Tibial nerve (tissue), 4 donors: ENCODE results near the gene RUNX1.

Experiments
- EP300 ChIP-seq, 2 donors: sonication (generic); formaldehyde crosslinking; IDR thresholded peaks; one replicate each; pipeline ENCODE4 v1.6.1; 2017; ENCODE audit warnings: antibody characterized with exemption in 2 of 2, mild to moderate bottlenecking in 1 of 2
- POLR2A ChIP-seq, 2 donors: fragments of 450-650 bp; IDR thresholded peaks; one replicate each; pipeline ENCODE4 v1.6.1; 2017; ENCODE audit warnings: antibody characterized with exemption in 2 of 2, mild to moderate bottlenecking in 2 of 2, moderate library complexity in 2 of 2
- TF ChIP-seq, protein P1 (sequence below), 5 experiments: fragments of 200-600 bp in 3 of 5; fragments of 450-650 bp in 2 of 5; sonication (generic) in 3 of 5; IDR thresholded peaks; one replicate each; pipeline ENCODE4 v1.5.1; 2016 to 2019; ENCODE audit warnings: antibody characterized with exemption in 5 of 5, mild to moderate bottlenecking in 3 of 5, moderate library complexity in 2 of 5

- TF ChIP-seq POLR2A (IDR thresholded peaks at IDR 0.05) (no peak), EP300 (IDR thresholded peaks at IDR 0.05) (no peak)
- TF ChIP-seq, protein P1, sequence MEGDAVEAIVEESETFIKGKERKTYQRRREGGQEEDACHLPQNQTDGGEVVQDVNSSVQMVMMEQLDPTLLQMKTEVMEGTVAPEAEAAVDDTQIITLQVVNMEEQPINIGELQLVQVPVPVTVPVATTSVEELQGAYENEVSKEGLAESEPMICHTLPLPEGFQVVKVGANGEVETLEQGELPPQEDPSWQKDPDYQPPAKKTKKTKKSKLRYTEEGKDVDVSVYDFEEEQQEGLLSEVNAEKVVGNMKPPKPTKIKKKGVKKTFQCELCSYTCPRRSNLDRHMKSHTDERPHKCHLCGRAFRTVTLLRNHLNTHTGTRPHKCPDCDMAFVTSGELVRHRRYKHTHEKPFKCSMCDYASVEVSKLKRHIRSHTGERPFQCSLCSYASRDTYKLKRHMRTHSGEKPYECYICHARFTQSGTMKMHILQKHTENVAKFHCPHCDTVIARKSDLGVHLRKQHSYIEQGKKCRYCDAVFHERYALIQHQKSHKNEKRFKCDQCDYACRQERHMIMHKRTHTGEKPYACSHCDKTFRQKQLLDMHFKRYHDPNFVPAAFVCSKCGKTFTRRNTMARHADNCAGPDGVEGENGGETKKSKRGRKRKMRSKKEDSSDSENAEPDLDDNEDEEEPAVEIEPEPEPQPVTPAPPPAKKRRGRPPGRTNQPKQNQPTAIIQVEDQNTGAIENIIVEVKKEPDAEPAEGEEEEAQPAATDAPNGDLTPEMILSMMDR (IDR thresholded peaks at IDR 0.05): no peak
These were observed 5.6 kb downstream of the RUNX1 start for GRCh38 chr21:35043549-35043948.
